LoVo (cell line): Measurements from ENCODE around the gene OR5A1.
"Not testable (repeated sequence)": the region's sequence is repeated elsewhere in the genome, so short reads cannot be mapped to it uniquely, and the experiment has no call there.

Experiments used
- DNase-seq: peaks from one replicate; pipeline ENCODE4 v3.0.0-alpha.2; 2016; ENCODE audit warnings: low spot score

Gene OR5A1

DNA sequence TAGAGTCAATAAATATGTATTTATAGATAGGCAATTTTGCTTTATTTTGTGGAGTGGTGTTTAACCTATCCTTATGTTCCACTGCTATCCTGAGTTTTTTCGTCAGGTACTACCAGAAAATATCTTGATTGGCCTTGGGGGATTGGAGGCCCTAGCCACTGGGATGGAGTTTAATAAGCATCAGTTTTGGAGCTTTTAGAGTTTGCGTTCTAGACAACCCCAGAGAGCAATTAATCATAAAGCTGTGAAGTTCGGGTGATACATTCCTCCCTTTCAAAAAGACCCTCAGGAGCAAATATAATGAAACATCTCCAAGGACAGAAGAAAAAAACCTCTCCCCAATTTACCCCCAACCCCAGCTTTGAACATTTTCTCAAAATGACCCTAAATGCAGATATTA lies at the start of gene OR5A1:
OR5A1 (plus strand) TSS at position 301 of the 400 bp plus-strand sequence. CDS start 6,700 bp downstream, outside the sequence.
- DNase-seq = no peak

DNA sequence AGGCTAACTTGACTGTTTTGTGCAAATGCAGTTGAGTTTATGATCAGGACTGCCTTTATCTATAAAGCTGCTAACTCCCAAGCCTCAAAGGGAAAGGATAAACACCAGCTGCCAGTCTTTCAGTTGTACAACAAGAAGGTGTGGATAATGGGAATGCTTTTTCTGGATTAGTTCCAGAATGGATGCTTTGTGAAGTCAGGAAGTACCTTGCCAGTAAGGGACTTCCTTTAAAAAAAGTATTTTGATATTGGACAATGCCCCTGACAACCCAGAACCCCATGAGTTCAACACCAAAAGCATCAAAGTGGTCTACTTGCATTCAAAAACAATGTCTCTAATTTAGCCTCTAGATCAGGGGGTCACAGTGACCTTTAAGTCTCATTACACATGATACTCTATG lies 42.1 kb upstream of the OR5A1 start:
- DNase-seq = no peak

DNA sequence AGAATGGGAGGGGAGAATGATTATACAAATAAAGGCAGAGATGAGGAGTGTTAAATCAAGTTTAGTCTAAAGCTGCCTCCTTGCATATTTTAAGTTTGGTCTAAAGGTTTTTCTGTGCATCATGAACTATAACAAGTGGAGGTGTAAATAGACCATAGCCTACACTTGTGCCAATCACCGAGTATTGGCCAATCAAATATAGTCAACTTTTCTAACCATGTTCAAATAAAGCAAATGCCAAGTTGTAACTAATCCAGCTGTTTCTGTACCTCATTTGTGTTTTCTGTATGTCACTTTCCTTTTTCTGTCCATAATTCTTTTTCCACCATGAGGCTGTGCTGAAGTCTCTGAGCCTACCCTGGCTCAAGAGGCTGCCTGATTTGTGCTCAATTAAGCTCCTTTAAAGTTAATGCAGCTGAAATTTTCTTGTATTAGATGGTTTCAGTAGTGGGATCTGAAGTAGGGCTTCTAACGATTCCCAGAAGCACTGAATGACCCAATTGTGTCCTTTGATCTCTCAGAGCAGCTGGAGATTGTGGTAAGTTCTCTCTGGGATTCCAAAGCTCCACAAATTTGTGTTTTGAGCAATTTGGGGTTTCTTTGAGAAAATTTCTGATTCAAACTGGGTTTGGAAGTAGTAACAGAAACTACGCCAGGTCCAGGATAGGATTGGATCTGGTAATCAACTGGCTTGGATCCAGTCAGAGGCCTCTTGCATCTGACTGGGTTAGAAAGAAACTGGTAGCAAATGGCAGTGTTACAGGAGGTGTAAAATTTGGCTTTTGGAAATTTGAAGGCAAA lies 35.6 kb upstream of the OR5A1 start:
- no peak for DNase-seq

DNA sequence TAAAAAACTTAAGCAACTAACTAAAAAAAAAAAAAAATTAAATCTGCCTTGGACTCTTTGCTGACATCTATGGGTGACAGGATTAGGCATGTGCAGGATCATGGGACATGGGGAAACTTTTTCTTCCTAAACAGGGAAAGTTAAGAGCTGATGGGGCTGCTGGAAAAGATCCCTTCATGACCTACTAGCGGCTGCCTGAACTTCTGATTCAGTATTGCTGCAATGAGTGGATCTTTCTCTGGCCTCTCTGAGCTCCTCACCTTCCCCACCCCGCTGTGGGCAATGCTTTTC lies 35.1 kb upstream of the OR5A1 start:
- no peak for DNase-seq

DNA sequence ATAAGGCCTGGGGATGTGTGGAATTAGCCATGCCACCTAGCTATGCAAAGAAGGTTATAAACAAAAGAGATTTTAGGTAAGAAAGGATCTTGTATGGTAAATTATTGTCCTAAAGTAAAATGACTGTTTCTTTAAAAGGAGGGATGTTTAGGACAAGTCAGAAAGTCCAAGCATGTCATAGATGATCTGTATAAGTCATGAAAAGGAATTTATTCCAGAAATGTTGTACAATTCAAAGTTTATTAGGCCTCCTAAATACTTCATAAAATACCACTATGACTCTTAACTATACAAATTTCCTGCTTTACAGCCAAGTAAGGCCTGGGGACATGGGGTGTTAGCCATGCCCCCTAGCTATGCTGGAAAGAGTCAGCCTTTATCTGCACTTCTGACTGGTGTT lies 32.7 kb upstream of the OR5A1 start:
- DNase-seq = no peak

DNA sequence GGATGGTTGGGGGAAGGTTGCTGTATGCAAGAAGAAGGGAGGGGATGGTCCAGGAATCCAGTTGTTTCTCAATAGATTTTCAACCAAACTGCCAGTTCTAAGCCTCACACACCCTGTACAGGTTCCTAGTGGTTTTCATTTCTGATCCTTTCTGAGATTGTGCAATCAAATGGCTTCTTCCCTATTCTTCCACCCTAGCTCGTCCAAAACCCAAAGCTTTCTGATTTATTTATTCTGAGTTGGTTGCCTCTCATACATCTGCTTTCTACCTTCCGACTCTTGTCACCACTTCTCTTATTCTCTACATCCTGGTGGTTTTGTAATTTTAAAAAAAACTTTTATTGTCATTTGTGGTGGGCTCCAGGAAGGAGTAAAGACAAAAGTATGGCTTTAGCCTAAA lies 22.6 kb upstream of the OR5A1 start:
- DNase-seq = no peak

DNA sequence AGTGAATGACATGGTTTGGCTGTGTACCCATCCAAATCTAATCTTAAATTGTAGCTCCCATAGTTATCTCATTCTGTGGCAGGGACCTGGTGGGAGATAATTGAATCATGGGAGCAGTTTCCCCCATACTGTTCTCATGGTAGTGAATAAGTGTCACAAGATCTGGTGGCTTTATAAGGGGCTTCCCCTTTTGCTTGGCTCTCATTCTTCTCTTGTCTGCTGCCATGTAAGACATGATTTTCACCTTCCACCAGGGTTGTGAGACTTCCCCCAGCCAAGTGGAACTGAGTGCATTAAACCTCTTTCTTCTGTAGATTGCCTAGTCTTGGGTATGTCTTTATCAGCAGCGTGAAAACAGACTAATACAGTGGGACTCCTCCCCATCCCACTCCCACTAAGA lies 21.2 kb upstream of the OR5A1 start:
- DNase-seq = no peak

DNA sequence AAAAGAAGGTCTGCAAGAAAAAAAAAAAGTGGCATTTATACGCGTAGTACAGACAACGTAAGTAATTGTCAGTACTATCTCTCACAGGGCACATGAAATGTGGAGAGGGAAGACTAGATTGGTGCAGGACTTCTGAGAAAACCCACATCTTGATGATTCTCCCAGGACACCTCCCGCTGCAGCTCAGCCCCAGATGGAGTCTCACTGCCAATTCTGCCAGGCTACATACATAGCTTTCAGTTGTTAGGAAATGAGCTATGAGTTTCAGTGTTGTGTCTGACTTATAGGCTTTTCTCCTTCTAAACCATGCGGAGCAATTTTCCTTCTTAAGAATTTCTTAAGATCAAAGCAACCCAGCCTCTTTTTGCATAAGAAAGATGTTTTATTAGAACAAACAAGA lies 19.7 kb upstream of the OR5A1 start:
- DNase-seq = no peak

DNA sequence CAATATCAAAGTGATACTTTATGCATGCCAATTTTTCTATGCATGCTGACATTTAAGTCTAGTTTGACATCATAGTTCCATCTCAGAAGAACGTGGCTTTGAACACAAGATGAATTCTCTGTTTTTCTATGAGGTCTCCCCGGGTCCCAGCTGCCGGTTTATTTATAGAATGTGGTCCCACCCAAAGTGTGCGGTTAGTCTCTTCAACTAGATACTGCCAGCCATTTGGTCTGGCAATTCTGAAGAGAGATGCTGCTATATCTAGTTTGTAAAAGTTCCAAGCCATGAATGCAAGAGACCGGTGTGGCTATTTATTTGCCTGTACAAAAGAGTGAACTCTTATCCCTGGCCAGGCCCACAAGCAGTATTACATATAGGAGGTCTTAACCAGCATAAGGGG lies 19.2 kb upstream of the OR5A1 start:
- DNase-seq = no peak

DNA sequence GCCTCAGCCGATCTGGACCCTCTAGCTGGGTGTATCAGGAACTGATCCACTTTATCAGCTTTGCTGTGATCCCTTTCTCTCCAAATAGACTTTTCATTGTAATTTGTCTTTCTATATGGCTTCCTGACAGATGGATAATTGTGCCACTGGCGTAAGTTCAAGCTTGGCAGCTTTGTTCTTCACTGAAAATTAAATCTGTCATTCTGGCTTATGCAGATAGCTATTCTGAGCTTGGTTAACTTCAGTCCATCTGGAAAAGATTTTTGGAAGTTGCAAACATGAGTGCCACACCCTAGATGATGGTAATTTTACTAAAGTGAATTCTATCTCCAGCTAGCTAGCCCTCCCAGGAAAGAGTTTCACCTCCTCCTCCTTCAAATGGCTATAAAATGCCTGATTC lies 18.1 kb upstream of the OR5A1 start:
- DNase-seq = no peak

DNA sequence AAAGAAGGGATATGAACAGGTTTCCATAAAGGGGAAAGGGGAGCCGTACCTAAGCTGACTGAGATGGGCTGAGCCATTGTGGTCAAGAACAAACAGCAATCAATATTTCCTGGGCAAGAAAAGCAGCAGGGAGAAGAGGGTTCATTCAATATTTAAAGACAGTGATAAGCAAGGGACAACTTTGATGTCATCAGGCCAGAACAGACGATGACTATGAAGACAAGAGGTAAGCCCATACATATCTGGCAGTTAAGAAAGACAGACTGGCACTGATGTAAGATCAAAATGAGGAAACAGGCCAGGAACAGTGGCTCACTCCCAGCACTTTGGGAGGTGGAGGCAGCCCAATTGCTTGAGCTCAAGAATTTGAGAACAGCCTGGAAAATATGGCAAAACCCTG lies 12.4 kb upstream of the OR5A1 start:
- no peak for DNase-seq

DNA sequence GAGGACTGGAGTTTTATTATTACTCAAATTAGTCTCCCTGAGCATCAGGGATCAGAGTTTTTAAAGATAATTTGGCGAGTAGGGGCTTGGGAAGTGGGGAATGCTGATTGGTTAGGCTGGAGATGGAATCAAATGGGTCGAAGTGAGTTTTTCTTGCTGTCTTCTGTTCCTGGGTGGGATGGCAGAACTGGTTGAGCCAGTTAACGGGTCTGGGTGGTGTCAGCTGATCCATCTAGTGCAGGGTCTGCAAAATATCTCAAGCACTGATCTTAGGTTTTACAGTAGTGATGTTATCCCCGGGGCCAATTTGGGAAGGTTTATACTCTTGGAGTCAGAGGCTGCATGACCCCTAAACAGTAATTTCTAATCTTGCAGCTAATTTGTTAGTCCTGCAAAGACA lies 11.1 kb upstream of the OR5A1 start:
- no peak for DNase-seq

DNA sequence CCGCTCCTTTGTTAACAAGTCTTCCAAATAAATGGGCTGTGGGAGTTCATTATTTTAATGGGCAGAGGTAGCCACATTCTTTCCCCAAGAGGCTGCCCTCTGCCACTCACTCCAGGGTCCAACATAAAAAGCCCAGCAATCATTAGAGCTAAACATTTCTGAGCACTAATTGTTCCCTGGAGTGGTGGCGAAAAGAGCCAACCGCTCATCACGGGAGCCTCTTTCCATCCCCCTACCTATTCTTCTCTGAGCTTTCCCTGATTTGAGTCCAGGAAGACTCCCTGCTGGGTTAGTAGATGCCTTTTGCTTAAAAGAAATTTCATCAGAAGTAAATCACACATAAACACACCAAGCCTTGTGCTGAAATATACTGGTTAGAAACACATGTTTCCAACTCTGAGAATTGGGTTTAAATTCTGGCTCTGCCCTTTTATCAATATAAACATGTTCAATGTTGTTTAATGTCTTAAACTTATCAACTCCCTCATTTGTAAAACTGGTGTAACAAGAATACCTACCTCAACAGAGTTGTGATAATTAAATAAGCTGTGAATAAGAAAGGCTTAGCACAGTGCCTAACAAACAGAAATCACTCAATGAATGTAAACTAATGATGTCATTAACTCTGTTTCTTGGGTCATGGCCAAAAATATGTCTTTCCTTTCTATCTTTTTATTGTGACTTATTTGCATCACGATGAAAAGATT lies 9.8 kb upstream of the OR5A1 start, which contains the start of gene OR5A2:
OR5A2 (minus strand) TSS at position 53 of the 707 bp plus-strand sequence. CDS start 3,460 bp downstream, outside the sequence.
- DNase-seq = no peak

DNA sequence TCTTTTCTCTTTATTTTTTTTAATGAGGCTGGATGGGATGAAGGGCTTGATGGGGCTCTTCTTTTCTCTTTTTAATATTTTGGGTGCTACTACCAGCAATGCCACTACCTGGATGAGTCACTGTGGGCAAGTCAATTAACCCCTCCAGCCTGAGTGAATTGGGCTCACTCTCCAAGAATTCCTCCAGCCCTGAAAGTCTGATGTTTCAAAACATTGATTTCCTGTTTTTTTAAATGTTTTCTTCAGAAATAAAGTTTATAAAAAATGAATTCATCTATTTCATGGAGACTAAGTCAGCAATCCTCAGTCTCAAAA lies 9.2 kb upstream of the OR5A1 start:
- DNase-seq = no peak

DNA sequence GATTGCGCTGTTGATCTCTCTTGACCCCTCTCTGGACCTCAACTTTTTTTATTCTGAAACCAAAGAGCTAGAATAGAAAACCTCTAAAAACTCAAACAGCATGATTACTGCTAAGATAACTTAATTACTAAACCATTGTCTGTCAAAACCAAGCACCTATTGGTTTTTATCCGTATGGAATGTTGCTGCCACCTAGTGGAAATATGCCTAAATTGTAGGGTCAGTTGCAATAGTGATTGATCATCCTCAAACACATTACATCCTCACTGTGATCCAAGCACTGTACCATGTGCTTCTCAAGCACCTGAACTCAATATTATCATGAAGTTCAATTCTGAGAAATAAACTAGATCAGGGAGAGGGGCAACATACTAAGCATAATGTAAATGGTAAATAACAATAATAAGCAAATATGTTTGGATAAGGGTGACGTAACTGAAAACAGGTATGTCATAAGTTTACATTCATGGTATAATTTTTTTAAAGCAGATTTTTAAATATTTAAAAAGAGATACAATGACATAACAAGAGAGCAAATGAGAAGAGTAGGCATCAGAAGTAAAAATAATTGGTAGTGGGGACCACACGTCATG lies 6.2 kb upstream of the OR5A1 start:
- peak; percentile 56 for DNase-seq

DNA sequence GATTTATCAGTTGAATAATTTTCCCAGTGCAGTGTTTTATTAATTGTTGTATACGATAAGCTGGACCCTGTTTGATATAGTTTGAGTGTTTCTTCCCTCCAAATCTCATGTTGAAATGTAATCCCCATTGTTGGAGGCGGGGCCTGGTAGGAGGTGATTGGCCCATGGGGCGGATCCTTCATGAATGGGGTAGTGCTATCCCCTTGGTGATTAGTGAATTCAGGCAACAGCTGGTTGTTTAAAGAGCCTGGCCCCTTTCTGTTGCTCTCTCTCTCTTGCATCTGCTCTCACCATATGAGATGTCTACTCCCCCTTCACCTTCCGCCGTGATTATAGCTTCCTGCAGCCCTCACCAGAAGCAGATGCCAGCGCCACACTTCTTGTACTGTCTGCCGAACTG lies 1.5 kb downstream of the OR5A1 start:
- no peak for DNase-seq

DNA sequence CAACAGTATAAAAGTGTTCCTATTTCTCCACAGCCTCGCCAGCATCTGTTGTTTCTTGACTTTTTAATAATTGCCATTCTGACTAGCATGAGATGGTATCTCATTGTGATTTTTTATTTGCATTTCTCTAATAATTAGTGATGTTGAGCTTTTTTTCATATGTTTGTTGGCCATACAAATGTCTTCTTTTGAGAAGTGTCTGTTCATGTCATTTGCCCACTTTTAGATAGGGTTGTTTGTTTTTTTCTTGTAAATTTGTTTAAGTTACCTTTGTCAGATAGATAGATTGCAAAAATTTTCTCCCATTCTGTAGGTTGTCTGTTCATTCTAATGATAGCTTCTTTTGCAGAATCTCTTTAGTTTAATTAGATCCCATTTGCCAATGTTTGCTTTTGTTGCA lies 9.4 kb downstream of the OR5A1 start:
- not testable (repeated sequence) for DNase-seq

DNA sequence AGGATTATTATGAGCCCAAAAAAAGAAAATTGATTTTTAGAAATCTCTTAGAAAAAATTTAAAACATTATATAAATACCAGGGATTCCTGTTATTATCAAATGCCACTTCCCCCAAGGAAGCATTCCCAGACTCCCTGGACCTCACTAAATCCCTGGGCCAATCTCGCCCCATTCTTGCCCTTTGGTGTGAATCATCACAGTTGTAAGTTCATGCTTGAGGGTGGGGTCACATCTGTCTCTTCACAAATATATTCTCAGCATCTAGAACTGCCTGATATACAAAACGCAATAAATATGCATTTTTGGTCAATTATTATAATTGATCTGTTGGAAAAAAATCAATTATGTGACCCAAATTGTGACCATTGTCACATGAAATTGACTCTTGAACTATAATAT lies 12.2 kb downstream of the OR5A1 start:
- DNase-seq = no peak

DNA sequence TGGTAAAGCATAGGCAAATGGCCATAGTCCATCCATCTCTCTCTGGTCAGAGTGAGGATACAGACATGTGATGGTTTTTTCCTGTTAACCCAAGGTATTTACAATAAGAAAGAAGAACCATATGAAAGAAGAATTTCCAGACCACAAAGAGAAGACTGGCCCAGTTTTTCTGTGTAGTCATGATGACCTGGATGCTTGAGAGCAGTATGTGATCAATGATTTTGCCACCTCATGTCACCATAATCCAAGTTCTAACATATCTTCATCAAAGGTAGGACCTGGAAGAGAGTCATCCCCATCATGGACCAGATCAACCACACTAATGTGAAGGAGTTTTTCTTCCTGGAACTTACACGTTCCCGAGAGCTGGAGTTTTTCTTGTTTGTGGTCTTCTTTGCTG lies 20.4 kb downstream of the OR5A1 start, which contains the start of gene OR4D6:
OR4D6 (plus strand) TSS at position 301 of the 400 bp plus-strand sequence; CDS start at position 301, 0 bp downstream.
- no peak for DNase-seq

DNA sequence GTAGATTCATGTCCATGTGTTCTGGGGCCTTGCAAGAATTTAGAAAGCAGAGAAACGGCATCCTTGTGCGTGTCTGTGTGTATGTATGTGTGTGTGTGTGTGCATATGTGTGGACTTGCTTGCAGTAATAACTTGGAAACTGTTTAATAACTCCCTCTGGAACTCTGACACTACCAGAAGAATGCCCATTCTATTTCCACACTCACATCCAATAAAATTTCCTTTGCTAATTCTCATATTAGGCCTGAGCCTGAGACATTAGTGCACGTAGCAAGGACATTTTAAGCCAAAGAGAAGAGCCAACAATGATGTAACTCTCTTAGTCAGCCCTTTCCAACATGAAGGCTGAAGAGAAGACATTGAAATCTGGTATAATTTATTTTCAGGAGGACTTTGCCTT lies 23.6 kb downstream of the OR5A1 start:
- DNase-seq = no peak

DNA sequence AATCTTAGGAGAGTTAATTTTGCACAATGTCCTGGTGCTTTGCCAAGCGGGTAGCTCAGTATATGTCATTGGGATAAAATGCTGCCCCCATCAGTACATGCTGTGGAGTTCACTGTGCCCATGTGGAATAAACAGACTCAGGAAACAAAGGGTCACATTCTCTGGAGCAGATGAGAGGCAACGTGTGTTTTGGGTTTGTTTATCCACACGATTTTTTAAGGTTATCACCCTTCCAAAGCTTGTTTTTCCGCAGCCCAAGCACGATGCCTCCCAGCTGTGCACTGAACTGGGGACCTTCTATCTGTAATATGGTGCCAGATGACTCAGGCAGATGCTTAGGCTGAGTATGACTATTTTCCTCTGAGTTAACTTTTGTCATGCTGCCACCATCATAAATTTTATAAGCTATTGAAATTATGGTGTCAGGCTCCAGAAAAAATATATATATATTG lies 26.9 kb downstream of the OR5A1 start:
- DNase-seq = no peak

DNA sequence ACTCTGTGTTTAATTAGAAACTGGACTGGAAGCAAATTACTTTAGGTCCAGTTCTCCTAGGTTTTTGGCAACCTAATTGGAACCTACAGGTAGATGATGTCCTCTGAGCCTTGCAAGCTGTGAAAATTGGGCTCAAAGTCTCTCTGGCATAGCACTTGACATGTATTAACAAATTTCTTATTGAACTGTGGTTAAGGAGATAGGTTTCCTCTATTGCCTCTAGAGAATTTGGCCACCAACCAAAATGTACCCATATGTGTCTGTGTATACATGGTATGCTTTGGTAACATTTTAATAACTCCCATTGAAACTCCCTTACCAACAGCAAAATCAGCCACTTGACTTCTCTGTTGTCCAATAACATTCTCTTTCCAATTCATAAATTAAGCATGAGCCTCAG lies 36.7 kb downstream of the OR5A1 start, which contains the start of gene OR4D10:
OR4D10 (plus strand) TSS at position 301 of the 400 bp plus-strand sequence. CDS start 4,115 bp downstream, outside the sequence.
- no peak for DNase-seq

DNA sequence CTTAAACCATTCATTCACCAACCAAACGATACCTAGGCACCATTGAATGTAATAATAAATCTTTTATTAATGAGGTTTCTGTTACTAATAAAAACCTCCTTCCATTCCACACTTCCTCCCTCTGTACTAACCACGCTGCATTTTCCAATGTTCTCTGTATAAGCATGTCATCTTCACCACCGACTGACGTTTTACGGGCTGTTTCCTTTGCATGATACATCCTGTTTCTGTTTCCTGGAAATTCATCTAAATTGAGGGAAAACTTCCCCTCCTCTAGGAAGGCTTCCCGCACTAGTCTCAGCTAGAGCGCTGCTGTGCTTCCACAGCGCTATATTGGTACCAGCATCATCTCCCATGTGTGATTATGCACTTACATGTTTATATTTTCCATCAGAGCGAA lies 38.9 kb downstream of the OR5A1 start:
- DNase-seq = no peak
